Stimulated activated CD8-positive, alpha-beta memory T cell treated with anti-CD3 and anti-CD28 coated beads, Interleukin-15, amount 100 ng/mL, for 48 hours (primary cell): ENCODE results near the gene ICAM3.

ENCODE experiments used
- DNase-seq, 2 donors: peaks; one replicate each; pipeline ENCODE4 v3.0.0-alpha.2; 2020; ENCODE audit warnings: low read depth in 2 of 2

Gene ICAM3

GRCh38 chr19:10318807-10319682, 20.4 kb downstream of the ICAM3 start:
- no peak for DNase-seq

- no peak for DNase-seq
Observed at GRCh38 chr19:10317857-10318462, 21.5 kb downstream of the ICAM3 start.

DNA sequence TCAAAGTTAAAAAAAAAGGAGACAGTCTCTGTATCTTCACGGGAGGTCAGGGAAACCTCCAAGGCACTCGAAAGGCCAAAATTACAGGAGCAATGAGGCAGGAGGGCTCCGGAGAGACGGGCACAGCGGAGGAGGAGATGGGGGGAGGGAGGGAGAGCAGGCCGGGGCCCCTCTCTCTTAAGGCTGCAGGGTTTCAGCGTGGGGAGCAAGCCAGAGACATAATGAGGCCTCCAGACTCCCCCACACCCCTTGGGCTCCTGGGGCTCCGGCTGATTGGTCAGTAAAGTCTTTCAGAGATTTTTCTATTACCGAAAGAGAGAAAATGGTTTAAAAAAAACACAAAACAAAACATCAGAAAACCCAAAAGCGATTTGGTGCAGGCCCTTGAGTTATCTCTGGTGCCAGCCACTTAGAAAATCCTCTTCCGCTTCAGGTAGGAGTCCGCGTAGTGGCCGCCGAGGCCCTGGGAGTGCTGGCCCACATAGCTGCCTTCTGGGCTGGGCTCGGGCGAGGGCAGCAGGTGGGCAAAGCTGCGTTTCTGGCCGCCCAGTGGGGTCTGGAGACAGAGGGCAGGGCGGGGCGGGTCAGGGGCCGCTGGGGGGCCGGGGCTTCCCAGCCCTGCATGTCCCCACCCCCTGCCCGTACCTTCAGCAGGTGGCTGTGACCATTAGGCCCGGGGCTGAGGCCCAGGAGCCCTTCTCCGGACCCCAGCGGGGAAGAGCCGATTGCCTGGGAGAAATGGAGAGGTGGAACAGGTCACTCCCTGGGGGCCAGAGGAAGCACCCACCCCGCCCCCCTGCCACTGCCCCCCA, 22.2 kb downstream of the ICAM3 start:
- DNase-seq, result no peak

GRCh38 chr19:10316229-10317044, 23.0 kb downstream of the ICAM3 start:
- DNase-seq, result no peak

- DNase-seq, result peak; percentile 82 to 84
Observed at GRCh38 chr19:10315335-10316214, 23.8 kb downstream of the ICAM3 start, which contains the start of gene FDX2. Gene FDX2 (minus strand): TSS chr19:10316015. CDS start chr19:10315996, 19 bp downstream.

DNA sequence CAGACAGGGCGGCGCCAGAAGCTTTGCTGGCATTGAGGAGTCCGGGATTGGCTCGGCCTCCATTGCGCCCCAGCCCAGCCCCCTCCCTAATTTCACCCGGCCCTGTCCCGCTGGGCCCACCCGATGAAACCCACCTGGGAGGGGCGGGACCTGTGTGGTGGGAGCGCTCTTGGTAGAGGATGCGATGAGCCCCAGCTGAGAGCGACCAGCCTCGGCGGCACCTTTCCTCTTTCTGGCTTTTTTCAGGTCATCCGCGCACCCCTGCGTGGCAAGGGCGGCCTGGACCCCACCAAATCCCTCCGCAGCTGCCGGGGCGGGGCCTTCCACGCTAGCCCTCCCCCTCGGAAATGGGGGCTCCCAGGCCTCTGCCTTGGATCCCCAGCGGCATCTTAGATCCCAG, 30.0 kb downstream of the ICAM3 start, which contains the start of gene ZGLP1:
Gene ZGLP1, minus strand, starts transcription at position 393 of the 400 bp plus-strand sequence.
- DNase-seq, result no peak

GRCh38 chr19:10306327-10306726, 33.1 kb downstream of the ICAM3 start:
- no peak for DNase-seq

DNA sequence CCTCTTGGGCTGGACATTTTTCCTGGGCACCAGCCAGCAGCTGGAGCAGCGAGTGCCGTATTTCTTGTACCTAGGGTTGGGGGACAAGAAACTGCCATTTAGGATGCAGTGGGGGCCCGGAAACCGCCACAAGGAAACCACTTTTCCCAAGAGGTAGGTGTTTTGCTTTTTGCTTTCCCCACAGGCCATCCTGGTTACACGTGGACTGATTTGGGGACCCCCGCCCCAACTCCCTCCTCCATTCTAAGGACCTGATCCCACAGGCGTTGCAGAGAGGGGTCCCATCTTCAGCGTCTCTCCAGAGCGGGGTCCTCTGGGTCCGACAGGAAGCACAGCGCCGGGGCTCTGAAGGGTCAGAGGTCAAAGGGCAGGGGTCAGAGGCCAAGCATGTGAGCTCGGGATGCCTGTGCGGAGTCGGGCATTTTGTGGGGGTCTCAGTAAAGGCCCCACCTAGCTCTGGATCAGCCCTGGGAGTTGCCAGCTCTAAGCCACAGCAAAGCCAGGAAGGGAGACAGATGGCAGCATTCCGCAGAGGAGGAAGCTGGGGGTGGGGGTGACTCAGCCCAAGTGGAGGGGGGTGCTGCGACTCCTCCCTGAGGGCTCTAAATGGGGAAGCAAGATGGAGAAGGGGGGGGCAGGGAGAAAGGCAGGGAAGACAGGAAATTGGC, 34.2 kb downstream of the ICAM3 start:
- no peak for DNase-seq

DNA sequence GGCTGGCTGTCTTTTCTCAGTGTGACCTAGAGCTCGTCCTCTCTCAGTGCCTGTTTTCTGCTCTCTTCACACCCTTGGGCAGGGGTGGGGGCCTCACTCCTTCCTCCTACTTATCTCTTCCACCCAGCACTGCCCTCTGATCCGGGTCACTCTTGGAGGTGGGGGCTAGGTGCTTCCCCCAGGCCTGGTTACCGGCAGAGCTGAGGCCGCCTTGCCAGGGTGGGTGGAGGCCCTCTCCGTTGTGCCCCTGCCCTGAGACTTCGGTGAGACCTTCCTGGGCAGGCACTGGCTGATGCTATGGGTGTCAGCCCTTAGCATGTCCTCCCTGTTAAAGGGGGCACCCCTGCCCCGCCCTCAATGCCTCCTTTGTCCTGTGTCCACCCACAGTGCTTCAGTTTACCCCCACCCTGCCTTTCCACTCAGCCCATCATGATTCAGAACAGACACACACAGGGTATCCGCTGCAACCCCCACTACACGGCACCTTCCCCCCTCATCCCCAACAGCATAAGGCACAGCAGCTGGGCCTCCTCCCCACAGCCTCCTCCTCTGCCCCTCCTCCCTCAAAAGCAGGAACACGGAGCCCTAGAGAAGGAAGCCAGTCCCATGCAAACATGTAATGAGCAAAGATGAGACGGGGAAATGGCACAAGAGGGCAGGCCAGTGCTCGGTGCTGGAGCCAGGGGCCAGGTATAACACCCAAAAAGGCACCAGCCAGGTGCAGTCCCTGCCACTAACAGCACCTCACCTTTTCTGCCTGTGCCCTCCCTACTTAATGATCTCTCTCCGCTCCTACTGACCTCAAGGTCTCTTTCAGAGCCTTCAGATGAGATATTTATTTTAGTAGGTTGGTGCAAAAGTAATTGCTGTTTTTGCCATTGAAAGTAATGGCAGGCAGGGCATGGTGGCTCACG, 39.6 kb downstream of the ICAM3 start:
- DNase-seq, result no peak

GRCh38 chr19:10295847-10296591, 43.4 kb downstream of the ICAM3 start:
- DNase-seq, result no peak

DNA sequence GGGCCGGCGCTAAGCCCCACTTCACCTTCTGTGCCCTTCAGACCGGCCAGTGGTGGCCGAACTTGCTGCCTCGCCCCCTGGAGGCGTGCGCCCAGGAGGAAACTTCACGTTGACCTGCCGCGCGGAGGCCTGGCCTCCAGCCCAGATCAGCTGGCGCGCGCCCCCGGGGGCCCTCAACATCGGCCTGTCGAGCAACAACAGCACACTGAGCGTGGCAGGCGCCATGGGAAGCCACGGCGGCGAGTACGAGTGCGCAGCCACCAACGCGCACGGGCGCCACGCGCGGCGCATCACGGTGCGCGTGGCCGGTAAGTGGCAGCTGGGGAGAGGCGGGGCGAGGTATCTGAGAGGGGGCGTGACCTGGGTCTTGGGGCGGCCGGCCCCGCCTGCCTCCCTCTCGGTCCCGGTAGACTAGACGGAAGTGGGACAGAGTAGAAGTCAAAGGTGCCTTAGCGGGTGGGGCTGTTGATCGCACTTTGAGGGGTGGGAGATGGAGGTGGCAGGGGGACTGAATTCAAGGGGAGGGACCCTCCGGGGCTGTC, 44.0 kb downstream of the ICAM3 start:
- no peak for DNase-seq

DNA sequence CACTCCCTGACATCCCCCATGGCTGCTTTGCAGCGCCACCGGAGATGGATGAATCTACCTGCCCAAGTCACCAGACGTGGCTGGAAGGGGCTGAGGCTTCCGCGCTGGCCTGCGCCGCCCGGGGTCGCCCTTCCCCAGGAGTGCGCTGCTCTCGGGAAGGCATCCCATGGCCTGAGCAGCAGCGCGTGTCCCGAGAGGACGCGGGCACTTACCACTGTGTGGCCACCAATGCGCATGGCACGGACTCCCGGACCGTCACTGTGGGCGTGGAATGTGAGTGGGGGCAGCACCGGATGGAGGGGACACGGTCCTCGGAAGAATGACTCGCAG, 45.1 kb downstream of the ICAM3 start:
- DNase-seq, result no peak

- no peak for DNase-seq
Observed at GRCh38 chr19:10293637-10294367, 45.6 kb downstream of the ICAM3 start.

- DNase-seq, result no peak
Observed at GRCh38 chr19:10292789-10293636, 46.4 kb downstream of the ICAM3 start.

- peak; percentile 68 to 69 for DNase-seq
Observed at GRCh38 chr19:10292206-10292788, 47.1 kb downstream of the ICAM3 start.
